OCI-LY3 (cell line): ENCODE results near the gene STK32A.

Experiments
- CTCF ChIP-seq: fragments of 200-600, 300-600 bp; sonication (generic); IDR thresholded peaks from 2 replicates; pipeline ENCODE4 v1.5.1; 2014; ENCODE audit warnings: antibody characterized with exemption, low read length, low read depth
- EZH2phosphoT487 ChIP-seq: fragments of 200-600 bp; shearing (Covaris generic); IDR thresholded peaks from 2 replicates; pipeline ENCODE4 v1.6.1; 2018; ENCODE audit warnings: antibody characterized with exemption, mixed run types, low read depth

DNA sequence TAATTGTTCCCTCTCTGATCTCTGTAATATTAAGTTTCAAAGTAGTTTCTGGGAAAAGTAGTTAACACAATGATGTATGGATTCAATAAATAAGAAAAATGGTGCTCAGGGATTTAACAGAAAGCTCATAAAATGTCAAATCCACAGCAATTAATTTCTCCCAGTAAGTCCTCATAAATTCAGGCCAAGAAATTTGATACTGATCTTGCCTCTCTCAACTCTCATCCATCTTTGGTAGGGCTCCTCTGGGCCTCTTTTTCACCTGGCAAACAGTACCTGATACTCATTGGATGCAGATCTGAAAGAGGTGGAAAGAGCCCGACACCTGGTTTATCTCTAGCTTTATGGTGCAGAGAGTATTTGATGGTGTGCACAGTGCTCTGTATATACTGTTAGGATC lies 106.1 kb downstream of the STK32A start:
- no peak for TF ChIP-seq CTCF
- TF ChIP-seq EZH2phosphoT487, result no peak
